IgD-negative memory B cell (primary cell): ENCODE measurements around the gene IGDCC3. TPM values are rescaled to one million over a fixed set of nuclear protein-coding genes. Genes with fewer than 3 reads are reported as not detected.

Source experiments
- H3K27ac Mint-ChIP-seq, 3 donors: one replicate each; pipeline ENCODE4 v1.8.0; 2020 to 2022; ENCODE audit warnings: mild to moderate bottlenecking in 3 of 3, mixed read lengths in 3 of 3, moderate library complexity in 1 of 3
- H3K27me3 Mint-ChIP-seq: one replicate; pipeline ENCODE4 v1.8.0; 2021; ENCODE audit warnings: mixed read lengths
- H3K36me3 Mint-ChIP-seq: one replicate; pipeline ENCODE4 v1.8.0; 2020; ENCODE audit warnings: mild to moderate bottlenecking, mixed read lengths
- H3K4me1 Mint-ChIP-seq, 3 donors: one replicate each; pipeline ENCODE4 v1.8.0; 2020 to 2022; ENCODE audit warnings: mixed read lengths in 3 of 3, mild to moderate bottlenecking in 1 of 3
- H3K4me3 Mint-ChIP-seq, 4 donors: one replicate each; pipeline ENCODE4 v1.8.0; 2020 to 2022; ENCODE audit warnings: mild to moderate bottlenecking in 4 of 4, mixed read lengths in 4 of 4, moderate library complexity in 3 of 4
- H3K9me3 Mint-ChIP-seq, 3 donors: one replicate each; pipeline ENCODE4 v1.8.0; 2020 to 2021; ENCODE audit warnings: mixed read lengths in 3 of 3, mild to moderate bottlenecking in 1 of 3
- polyA plus RNA-seq: library from polyadenylated mRNA; unstranded; fragments of 300-500 nt; fragmentation: Illumina TruSeq; gene quantifications from one replicate; pipeline ENCODE4 v1.2.3, GENCODE V29; 2021

Gene IGDCC3
- polyA plus RNA-seq, 1 donor from 2014 or later: not detected

DNA sequence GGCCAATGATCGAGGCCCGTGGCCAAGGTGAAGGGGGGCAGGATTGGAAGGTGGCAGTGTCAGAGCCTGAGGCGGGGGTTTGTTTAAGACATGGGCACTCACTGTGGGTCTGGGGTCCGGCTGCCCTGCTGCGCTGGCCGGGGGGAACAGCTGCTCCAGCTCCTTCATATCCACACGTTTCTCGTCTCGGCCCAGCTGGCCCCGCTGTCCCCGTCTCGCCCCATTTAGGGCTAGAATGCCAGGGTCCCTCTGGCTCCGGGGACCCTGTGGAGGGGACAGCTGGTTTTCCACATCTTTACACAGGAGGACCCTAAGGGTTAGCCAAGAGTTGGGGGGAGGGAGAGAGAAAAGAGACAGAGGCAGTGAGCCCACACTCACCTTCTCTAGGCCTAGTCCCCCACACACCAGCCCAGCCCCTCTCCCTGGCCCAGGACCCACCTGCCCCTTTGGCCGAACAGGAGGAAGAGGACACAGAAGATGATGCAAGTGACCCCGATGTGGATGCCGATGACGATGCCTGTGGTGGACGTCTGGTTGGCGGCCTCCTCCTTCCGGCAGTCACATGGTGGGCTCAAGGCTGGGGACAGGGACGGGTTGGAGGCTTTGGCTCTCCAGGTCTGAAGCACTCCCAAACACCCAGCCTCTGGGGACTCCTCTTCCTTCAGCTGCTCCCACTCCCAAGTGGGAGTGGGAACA, 48.4 kb downstream of the IGDCC3 start:
- H3K36me3 Mint-ChIP-seq: no peaks in the 10 kb centered on the region

DNA sequence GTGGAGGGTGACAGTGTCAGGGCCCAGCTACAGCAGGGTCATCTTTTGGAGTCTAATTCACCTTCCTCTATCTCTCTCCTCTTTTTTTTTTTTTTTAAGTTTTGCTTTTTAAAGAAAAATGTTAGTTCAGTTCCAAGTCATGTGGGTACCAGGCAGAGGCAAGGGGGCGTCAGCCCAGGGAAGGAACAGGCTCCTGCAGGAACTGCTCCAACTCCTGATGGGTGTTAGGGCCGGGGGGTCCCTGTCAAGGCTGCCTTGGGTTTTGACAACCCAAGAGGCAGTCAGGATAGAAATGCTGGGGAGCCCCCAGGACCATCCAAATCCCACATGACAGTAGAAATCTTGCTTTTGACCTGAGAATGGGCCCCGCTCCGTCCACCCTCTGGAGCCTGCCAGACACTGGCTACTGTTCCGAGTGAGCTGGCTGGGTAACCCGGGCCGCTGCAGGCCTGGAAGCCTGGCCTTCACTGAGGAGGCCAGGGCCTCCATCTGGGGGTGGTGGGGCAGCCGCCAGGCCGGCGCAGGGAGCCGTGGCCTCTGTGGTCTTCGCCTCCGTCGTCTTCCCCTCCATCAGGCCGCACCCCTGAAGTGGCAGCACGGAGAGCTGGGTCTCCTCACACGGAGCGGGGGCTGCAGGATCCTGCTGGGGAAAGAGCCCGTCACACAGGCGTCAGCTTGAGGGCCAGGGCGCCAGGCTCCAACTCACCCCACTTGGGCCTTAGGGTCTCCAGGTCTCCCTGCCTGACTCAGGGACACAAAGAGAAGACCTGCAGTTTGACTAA, 49.1 kb downstream of the IGDCC3 start:
- Mint-ChIP-seq H3K27ac (peak overlapping the region in 1 of 3 donors; percentile 72), H3K4me1 (peaks cover 0 to 4% (median 2%) of the 10 kb centered on the region in 3 donors), H3K9me3 (no peaks in the 10 kb centered on the region), H3K27me3 (peaks cover 14% of the 10 kb centered on the region), H3K36me3 (peaks cover 2% of the 10 kb centered on the region), H3K4me3 (peak overlapping the region in 1 of 4 donors; percentile 72)

More for the DNA sequence above, 48.4 kb downstream of the IGDCC3 start:
- H3K27ac Mint-ChIP-seq: no peak overlapping the region
- H3K4me1 Mint-ChIP-seq: peaks cover 0 to 4% (median 2%) of the 10 kb centered on the region in 3 donors
- H3K4me3 Mint-ChIP-seq: no peak overlapping the region
- peaks cover 14% of the 10 kb centered on the region for H3K27me3 Mint-ChIP-seq
- H3K9me3 Mint-ChIP-seq: no peaks in the 10 kb centered on the region

DNA sequence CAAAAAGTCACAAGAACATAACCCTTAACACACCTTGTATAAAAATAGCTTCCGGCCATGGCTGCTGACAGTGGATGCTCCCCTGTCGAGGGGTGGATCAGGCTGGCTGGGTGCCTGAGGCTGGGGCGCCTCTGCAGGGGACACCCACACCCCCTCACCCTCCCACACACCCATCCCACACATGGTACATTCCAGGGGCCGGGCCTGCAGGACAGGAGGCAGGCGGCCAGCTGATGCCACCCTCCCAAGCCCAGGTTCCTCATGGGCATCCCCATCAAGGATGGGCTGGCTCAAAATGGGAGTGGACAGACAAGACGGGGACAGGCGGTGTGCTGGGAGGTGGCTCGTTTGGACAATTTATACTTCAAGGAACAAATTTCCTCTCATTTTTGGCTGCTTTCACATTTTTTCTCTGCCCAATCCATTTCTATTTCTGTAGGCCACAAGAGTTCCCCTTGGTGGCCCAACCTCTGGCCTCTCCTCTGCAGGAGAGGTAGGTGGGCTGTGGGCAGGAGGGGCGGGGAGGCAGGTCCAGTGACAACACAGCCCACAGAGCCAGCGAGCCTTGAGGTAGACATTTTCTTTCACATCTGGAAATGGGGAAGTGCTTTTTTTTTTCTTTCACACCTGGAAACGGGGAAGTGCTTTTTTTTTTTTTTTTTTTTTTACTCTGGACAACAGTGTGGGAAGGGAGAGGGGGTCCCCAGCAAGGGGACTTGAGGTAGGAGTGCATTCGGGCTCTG, 50.0 kb downstream of the IGDCC3 start:
- H3K27ac Mint-ChIP-seq: peak overlapping the region in 2 of 3 donors; percentile 18 to 72
- H3K36me3 Mint-ChIP-seq: peaks cover 2% of the 10 kb centered on the region
- H3K27me3 Mint-ChIP-seq: peaks cover 18% of the 10 kb centered on the region
- H3K9me3 Mint-ChIP-seq: no peaks in the 10 kb centered on the region
- H3K4me3 Mint-ChIP-seq: peak overlapping the region in 1 of 4 donors; percentile 72
- peaks cover 0 to 4% (median 2%) of the 10 kb centered on the region in 3 donors for H3K4me1 Mint-ChIP-seq

DNA sequence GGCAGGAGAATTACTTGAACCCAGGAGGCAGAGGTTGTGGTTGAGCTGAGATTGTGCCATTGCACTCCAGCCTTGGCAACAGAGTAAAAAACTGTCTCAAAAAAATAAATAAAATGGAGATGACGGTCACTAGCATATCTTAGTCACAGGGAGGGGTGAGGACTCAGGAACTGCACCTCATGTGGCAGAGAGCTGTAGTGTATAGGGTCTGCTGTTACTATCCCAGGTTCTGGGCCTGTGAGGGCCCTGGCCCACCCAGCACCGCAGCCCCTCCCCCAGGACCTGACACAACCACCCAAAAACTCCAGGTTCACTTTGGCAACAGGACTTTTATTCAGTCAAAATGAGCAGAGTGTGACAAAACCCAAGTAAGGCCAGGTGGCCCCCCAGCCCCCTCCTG, 51.0 kb downstream of the IGDCC3 start:
- peaks cover 0 to 4% (median 2%) of the 10 kb centered on the region in 3 donors for H3K4me1 Mint-ChIP-seq
- H3K27me3 Mint-ChIP-seq: peaks cover 20% of the 10 kb centered on the region
- no peaks in the 10 kb centered on the region for H3K9me3 Mint-ChIP-seq
- peaks cover 2% of the 10 kb centered on the region for H3K36me3 Mint-ChIP-seq
- no peak overlapping the region for H3K4me3 Mint-ChIP-seq
- no peak overlapping the region for H3K27ac Mint-ChIP-seq

DNA sequence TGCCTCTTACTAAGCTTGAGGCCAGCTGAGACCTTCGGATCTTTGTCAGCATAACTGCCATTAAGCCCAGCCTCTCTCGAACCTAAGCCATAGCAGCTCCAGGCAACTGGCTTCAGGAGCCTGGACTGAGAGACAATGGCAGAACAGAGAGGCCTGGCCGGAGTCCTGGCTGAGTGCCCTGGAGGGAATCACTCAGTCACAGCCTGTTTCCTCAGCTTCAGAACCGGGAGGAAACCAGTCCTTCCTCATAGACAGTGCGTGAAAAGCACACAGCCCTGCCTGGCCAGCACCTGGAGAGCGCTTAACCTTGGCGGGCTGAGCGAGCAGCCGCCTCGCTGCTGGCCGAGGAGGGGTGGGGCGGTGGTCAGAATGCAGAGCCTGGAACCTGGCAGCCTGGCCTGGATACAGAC, 51.7 kb downstream of the IGDCC3 start:
- Mint-ChIP-seq H3K9me3 (no peaks in the 10 kb centered on the region), H3K4me3 (no peak overlapping the region)

DNA sequence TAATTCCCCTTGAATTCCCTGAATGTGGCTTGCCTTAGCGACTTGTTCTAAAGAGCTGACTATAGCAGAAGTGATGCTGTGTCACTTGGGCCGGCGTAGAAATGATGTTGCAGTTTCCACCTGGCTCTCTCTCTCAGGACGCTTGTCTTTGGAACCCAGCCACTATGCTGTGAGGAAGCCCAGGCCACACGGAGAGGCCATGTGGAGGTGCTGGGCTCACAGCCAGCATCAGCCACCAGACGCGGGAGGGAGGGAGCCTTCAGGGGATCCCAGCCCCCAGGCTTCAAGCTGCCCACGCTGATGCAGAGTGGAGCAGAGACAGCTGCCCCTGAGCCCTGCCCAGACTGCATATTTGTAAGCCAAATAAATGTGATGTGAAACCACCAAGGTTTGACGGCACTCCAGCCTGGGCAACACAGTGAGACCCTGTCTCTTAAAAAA, 54.7 kb downstream of the IGDCC3 start:
- H3K4me3 Mint-ChIP-seq: no peak overlapping the region
- H3K4me1 Mint-ChIP-seq: peaks cover 0 to 2% (median 2%) of the 10 kb centered on the region in 3 donors
- H3K9me3 Mint-ChIP-seq: no peaks in the 10 kb centered on the region
- H3K27ac Mint-ChIP-seq: no peak overlapping the region
- H3K27me3 Mint-ChIP-seq: peaks cover 17% of the 10 kb centered on the region
- H3K36me3 Mint-ChIP-seq: peaks cover 2% of the 10 kb centered on the region

More for the DNA sequence above, 51.7 kb downstream of the IGDCC3 start:
- Mint-ChIP-seq H3K4me1 (peaks cover 0 to 4% (median 2%) of the 10 kb centered on the region in 3 donors), H3K36me3 (peaks cover 2% of the 10 kb centered on the region), H3K27ac (no peak overlapping the region), H3K27me3 (peaks cover 20% of the 10 kb centered on the region)

DNA sequence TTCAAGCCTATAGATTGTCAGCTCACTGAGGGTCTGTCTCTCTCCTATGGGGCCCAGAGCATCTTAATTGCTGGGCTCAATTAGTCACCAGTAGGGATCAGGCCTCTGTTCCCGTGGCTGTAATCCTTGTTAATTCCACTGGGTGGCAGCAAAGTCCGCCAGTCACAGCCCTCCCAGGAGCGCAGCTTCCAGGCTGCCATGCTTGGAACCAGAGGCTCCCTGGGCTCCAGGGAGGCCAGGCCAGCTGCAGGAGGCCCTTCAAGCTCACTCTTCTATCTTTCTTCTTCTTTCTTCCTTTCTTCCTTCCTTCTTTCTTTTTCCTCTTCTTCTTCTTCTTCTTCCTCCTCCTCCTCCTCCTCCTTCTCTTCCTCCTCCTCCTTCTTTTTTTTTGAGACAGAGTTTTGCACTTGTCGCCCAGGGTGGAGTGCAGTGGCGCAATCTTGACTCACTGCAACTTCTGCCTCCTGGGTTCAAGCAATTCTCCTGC, 58.9 kb downstream of the IGDCC3 start:
- H3K36me3 Mint-ChIP-seq: no peaks in the 10 kb centered on the region
- peaks cover 10% of the 10 kb centered on the region for H3K27me3 Mint-ChIP-seq

DNA sequence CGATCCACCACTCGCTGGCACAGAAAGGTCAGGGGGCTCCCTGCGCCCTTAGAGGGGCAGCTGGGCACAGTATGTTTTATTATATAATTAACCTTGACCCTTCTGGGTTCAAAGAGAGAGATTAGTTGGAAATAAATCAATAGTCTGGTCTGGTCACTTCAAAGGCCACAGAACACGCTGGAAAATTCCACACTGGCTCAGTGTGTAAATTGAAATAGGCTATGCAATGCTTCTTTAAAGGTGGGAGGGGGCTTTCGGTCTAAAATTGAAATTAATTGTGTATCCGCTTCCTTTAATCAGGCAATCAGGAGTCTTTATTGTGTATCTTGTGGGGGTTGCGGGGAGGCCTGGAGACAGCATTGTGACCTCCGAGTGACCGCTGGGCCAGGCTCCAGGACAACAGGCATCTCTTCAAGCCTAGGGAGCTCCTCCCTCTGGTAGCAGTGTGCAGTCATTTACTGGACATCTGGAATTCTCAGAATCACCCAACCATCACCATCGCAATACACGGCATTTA, 65.3 kb downstream of the IGDCC3 start:
- Mint-ChIP-seq H3K4me1 (no peaks in the 10 kb centered on the region), H3K27ac (no peak overlapping the region), H3K4me3 (no peak overlapping the region), H3K36me3 (no peaks in the 10 kb centered on the region), H3K27me3 (no peaks in the 10 kb centered on the region), H3K9me3 (no peaks in the 10 kb centered on the region)

More for the DNA sequence above, 58.9 kb downstream of the IGDCC3 start:
- H3K9me3 Mint-ChIP-seq: no peaks in the 10 kb centered on the region
- H3K27ac Mint-ChIP-seq: no peak overlapping the region
- no peaks in the 10 kb centered on the region for H3K4me1 Mint-ChIP-seq
- no peak overlapping the region for H3K4me3 Mint-ChIP-seq

DNA sequence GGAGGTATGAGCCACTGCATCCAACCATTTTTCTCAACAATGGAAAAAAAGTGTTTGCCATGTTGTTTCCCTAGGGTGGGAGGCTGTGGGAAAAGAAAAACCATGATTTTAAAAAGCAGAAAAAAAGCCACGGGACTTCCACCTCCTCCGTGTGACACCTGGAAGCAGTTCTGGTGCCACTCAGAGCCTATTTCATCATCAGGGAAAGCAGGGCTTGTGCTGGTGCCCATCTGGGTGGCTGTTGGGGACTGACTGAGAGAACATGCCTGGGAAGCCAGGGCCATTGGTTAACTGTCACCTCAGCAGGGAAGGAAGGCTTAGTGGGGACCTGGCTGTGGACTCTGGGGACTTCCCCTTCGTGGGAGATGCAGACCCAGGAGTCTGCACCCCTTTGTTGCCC, 66.0 kb downstream of the IGDCC3 start:
- Mint-ChIP-seq H3K4me3 (no peak overlapping the region), H3K9me3 (no peaks in the 10 kb centered on the region), H3K4me1 (no peaks in the 10 kb centered on the region), H3K27ac (no peak overlapping the region), H3K27me3 (no peaks in the 10 kb centered on the region), H3K36me3 (no peaks in the 10 kb centered on the region)

DNA sequence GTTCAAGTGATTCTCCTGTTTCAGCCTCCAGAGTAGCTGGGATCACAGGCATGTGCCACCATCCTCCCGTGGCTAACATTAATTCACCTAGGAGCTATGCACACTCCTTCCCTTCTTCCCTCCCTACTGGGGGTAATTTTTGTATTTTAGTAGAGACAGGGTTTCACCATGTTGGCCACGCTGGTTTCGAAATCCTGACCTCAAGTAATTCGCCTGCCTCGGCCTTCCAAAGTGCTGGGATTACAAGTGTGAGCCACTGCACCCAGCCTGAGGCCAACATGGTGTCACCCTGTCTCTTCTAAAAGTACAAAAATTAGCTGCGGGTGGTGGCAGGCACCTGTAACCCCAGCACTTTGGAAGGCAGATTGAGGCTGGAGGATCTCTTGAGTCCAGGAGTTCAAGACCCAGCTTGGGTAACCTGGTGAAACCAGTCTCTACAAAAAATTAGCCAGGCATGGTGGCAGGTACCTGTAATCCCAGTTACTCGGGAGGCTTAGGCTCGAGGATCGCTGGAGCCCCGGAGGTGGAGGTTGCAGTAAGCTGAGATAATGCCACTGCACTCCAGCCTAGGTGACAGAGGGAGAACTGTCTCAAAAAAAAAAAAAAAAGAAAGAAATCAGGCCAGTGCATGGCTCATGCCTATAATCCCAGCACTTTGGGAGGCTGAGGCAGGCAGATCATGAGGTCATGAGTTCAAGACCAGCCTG, 67.2 kb downstream of the IGDCC3 start:
- Mint-ChIP-seq H3K4me3 (no peak overlapping the region), H3K4me1 (no peaks in the 10 kb centered on the region), H3K9me3 (no peaks in the 10 kb centered on the region), H3K27me3 (no peaks in the 10 kb centered on the region), H3K27ac (no peak overlapping the region), H3K36me3 (no peaks in the 10 kb centered on the region)

DNA sequence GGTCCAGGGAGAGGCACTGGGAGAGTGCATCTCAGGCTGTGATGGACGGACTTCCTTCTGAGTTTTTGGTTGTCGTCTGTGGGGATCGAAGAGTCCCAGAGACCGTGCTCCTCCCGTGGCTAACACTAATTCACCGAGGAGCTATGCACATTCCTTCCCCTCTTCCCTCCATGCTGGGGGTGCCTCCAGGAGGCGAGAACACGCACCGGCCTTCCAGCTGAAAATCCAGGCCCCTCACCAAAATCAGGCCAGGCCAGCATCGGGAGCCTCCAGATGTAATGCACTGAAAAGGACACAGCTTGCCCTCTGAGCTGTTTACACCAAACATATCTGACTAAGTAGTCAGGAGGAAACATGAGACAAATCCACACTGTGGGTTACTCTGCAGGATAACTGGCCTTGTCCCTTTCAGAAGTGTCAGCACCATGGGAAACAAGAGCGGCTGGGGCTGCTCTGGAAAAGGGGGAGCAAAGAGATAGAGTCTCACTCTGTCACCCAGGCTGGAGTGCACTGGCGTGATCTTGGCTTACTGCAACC, 67.9 kb downstream of the IGDCC3 start:
- no peak overlapping the region for H3K4me3 Mint-ChIP-seq
- peak overlapping the region in 1 of 3 donors; percentile 7 for H3K27ac Mint-ChIP-seq
- H3K4me1 Mint-ChIP-seq: peaks cover 1 to 3% (median 3%) of the 10 kb centered on the region in 3 donors
- H3K27me3 Mint-ChIP-seq: no peaks in the 10 kb centered on the region
- no peaks in the 10 kb centered on the region for H3K36me3 Mint-ChIP-seq
- H3K9me3 Mint-ChIP-seq: no peaks in the 10 kb centered on the region

DNA sequence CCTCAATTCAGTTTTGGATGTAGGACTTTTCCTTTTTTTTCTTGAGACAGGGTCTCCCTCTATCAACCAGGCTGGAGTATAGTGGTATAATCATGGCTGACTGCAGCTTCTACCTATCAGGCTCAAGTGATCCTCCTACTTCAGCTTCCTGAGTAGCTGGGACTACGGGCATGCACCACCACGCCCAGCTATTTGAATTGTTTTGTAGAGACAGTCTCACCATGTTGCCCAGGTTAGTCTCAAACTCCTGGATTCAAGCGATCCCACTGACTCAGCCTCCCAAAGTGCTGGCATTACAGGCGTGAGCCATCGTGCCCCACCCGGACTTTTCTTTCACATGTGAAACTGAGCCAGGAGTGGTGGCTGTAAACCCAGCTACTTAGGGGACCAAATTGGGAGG, 69.8 kb downstream of the IGDCC3 start:
- Mint-ChIP-seq H3K27ac (no peak overlapping the region), H3K9me3 (no peaks in the 10 kb centered on the region), H3K36me3 (no peaks in the 10 kb centered on the region), H3K4me1 (peaks cover 7 to 12% (median 10%) of the 10 kb centered on the region in 3 donors), H3K27me3 (no peaks in the 10 kb centered on the region), H3K4me3 (no peak overlapping the region)

DNA sequence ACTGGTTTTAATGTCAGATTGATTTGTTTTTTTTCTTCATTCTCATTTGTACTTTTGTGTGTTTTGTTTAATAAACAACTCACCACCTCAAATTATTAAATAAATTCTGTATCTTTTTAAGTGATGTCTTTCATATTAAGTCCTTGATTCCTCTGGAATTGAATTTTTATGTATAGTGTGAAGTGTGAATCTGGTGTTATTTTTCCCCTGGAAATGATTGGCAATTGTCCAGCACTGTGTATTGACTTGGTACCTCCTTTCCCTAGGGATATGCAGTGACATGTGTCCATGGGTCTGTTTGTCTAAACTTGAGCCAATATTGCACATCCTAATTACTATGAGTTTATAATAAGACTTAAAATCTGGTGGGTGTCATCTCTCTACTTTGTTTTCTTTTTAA, 71.3 kb downstream of the IGDCC3 start:
- H3K4me1 Mint-ChIP-seq: peaks cover 7 to 12% (median 10%) of the 10 kb centered on the region in 3 donors
- H3K36me3 Mint-ChIP-seq: no peaks in the 10 kb centered on the region
- H3K27me3 Mint-ChIP-seq: no peaks in the 10 kb centered on the region
- H3K9me3 Mint-ChIP-seq: no peaks in the 10 kb centered on the region
- H3K4me3 Mint-ChIP-seq: peak overlapping the region in 1 of 4 donors; percentile 33
- H3K27ac Mint-ChIP-seq: peak overlapping the region in 2 of 3 donors; percentile 13 to 86

DNA sequence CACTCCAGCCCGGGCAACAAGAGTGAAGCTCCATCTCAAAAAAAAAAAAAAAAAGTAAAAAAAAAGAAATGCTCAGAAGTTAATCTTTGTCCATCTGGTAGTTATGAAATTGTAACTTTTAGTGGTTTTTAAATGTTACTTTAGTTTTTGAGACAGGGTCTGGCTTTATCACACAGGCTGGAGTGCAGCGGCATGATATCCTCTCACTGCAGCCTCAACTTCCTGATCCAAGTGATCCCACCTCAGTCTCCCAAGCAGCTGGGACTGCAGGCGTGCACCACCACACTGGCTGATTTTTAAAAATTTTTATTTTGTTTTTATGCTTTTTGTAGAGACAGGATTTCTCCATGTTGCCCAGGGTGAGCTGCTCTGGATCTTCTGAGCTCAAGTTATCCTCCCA, 72.0 kb downstream of the IGDCC3 start:
- Mint-ChIP-seq H3K36me3 (no peaks in the 10 kb centered on the region), H3K27me3 (no peaks in the 10 kb centered on the region), H3K27ac (peak overlapping the region in 1 of 3 donors; percentile 99), H3K4me3 (peak overlapping the region in 2 of 4 donors; percentile 79 to 96), H3K4me1 (peaks cover 7 to 12% (median 10%) of the 10 kb centered on the region in 3 donors), H3K9me3 (no peaks in the 10 kb centered on the region)
